ENCODE data around the gene FXYD3.

- TF ChIP-seq EZH2 (IDR thresholded peaks at IDR 0.05; ENCODE audit: borderline replicate concordance, insufficient read depth, low read length, poor library complexity, severe bottlenecking) (no peak), CTCF (IDR thresholded peaks at IDR 0.05; ENCODE audit: poor library complexity, severe bottlenecking) (no peak), SMC3 (conservative IDR thresholded peaks at IDR 0.05; ENCODE audit: poor library complexity) (no peak)
Measured at GRCh38 chr19:35077411-35078223, 38.0 kb upstream of the FXYD3 start.
